Mesothelial cell of epicardium (in vitro differentiated cells): ENCODE results near the gene ZNF484. TPM values are rescaled to one million over a fixed set of nuclear protein-coding genes. Genes with fewer than 3 reads are reported as not detected.

ENCODE experiments used
- DNase-seq, 2 experiments: peaks; one replicate each; pipeline ENCODE4 v3.0.0; 2021; ENCODE audit warnings: low spot score in 2 of 2; ENCODE audit not compliant: unreplicated experiment in 2 of 2
- H3K27ac Mint-ChIP-seq: 2 replicates; pipeline ENCODE4 v1.8.0; 2021; ENCODE audit warnings: mixed read lengths
- H3K27me3 Mint-ChIP-seq: 2 replicates; pipeline ENCODE4 v1.8.0; 2021; ENCODE audit warnings: low read depth, mixed read lengths
- H3K36me3 Mint-ChIP-seq: 2 replicates; pipeline ENCODE4 v1.8.0; 2021; ENCODE audit warnings: mixed read lengths
- H3K4me1 Mint-ChIP-seq: 2 replicates; pipeline ENCODE4 v1.8.0; 2021; ENCODE audit warnings: mixed read lengths
- H3K4me3 Mint-ChIP-seq: 2 replicates; pipeline ENCODE4 v1.8.0; 2021; ENCODE audit warnings: mild to moderate bottlenecking, moderate library complexity, mixed read lengths
- H3K9me3 Mint-ChIP-seq: 2 replicates; pipeline ENCODE4 v1.8.0; 2021; ENCODE audit warnings: mixed read lengths
- total RNA-seq: library from RNA; stranded (reverse); gene quantifications from 3 replicates; pipeline ENCODE4 v1.2.1, GENCODE V29; 2021
- TF ChIP-seq, protein P1 (sequence below): fragments of 200-600 bp; sonication (generic); IDR thresholded peaks from one replicate; pipeline ENCODE4 v1.5.0; 2021; ENCODE audit warnings: antibody characterized with exemption; ENCODE audit not compliant: unreplicated experiment

ZNF484 gene
- total RNA-seq, 1 donor from 2014 or later = 14.2 TPM

DNA sequence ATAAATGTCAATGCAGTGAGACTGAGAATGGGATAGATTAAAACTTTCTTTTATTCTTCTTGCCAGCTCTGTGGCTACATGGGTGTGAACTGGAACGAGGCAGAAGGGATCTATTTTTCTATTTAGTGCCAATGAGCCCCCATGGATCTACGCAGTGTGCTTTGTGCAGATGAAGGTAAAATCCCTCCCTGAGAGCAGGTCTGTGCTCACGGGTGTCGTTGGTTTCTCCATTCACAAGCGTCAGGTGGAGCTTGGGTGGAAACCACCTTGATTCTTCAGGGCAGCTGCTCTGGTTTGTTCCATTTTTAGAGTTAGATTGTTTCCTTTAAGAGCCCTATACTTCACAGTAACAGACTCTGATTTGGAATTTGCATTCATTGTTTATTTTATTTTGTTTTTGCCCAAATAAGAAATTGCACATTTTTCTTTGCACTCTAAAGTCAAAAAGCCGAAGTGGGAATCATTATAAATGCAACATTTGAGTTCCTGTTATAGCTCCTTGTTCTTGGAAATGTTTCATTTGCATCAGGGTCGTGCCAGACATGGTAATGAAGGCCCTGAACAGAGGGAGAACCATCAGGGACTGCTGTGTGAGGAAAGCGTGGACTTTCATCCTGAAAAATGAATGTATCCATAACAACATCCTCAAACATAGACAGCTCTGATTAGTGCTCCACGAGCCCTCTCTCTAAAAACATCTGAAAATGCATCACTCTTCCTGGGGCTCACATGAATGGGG, 82.1 kb downstream of the ZNF484 start:
- TF ChIP-seq, protein P1, sequence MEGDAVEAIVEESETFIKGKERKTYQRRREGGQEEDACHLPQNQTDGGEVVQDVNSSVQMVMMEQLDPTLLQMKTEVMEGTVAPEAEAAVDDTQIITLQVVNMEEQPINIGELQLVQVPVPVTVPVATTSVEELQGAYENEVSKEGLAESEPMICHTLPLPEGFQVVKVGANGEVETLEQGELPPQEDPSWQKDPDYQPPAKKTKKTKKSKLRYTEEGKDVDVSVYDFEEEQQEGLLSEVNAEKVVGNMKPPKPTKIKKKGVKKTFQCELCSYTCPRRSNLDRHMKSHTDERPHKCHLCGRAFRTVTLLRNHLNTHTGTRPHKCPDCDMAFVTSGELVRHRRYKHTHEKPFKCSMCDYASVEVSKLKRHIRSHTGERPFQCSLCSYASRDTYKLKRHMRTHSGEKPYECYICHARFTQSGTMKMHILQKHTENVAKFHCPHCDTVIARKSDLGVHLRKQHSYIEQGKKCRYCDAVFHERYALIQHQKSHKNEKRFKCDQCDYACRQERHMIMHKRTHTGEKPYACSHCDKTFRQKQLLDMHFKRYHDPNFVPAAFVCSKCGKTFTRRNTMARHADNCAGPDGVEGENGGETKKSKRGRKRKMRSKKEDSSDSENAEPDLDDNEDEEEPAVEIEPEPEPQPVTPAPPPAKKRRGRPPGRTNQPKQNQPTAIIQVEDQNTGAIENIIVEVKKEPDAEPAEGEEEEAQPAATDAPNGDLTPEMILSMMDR = no peak
- Mint-ChIP-seq H3K9me3 (no peaks in the 10 kb centered on the region), H3K27me3 (peaks cover 41% of the 10 kb centered on the region), H3K4me3 (no peak overlapping the region), H3K4me1 (peaks cover 7% of the 10 kb centered on the region), H3K27ac (no peak overlapping the region), H3K36me3 (no peaks in the 10 kb centered on the region)
- no peak for DNase-seq

Other genes starting within 250 kb of the ZNF484 start
- 7.8 to 10.0 TPM (median 9.3 TPM) in 3 replicates for gene IPPK, start 207.9 kb downstream of the ZNF484 start, total RNA-seq
- 29.4 to 30.4 TPM (median 30.2 TPM) in 3 replicates for gene BICD2, start 113.2 kb downstream of the ZNF484 start, total RNA-seq
- 36.3 to 41.9 TPM (median 39.5 TPM) in 3 replicates for gene FGD3, start 69.5 kb upstream of the ZNF484 start, total RNA-seq
- 2.4 to 3.2 TPM (median 3.1 TPM) in 3 replicates for gene SUSD3, start 180.7 kb upstream of the ZNF484 start, total RNA-seq
- 19.4 to 22.6 TPM (median 20.1 TPM) in 3 replicates for gene CARD19, start 218.2 kb upstream of the ZNF484 start, total RNA-seq